GM18873 (cell line): ENCODE measurements around the gene EFNB2.
A peak's percentile ranks its signal among the peaks of the same experiment; 100 is the strongest.

Experiments used
- ATAC-seq: cut with Tn5 transposase; IDR thresholded peaks from one replicate; pipeline ENCODE4 v1.9.1; 2021; ENCODE audit warnings: mild to moderate bottlenecking, moderate library complexity, moderate number of reproducible peaks; ENCODE audit not compliant: unreplicated experiment, low FRiP score

EFNB2 gene

DNA sequence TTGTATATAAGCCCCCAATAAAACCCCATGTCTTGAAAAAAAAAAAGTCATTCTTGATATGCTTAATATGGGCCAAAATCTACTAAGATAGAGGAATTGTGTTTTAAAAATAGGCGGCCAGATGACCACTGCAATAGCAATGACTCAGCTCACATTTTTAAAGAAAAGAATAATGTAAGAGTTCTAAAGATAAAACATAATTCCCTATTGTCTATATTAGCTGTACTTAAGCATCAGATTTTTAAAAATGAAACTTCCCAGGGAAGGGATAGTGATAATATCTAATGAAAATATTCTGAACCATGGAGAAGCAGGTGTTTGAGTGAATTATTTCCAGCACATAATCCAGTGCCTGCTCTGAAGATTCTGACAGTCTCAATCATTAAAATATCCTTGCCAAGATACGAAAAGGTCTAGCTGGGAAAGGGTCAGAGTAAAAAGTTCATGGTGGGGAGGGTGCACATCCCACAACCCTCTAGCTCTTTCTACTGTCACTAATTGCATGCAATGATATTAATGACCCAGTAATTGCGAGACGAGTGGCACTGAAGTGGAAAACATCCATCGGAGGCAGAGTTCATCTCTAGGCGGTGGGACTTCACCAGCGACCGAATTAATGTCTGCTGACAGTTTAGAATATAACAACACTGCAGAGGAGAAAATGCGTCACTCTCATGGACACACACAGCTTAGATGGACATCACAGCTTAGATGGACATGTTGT is 31.6 kb downstream of the EFNB2 start:
- no peak for ATAC-seq

DNA sequence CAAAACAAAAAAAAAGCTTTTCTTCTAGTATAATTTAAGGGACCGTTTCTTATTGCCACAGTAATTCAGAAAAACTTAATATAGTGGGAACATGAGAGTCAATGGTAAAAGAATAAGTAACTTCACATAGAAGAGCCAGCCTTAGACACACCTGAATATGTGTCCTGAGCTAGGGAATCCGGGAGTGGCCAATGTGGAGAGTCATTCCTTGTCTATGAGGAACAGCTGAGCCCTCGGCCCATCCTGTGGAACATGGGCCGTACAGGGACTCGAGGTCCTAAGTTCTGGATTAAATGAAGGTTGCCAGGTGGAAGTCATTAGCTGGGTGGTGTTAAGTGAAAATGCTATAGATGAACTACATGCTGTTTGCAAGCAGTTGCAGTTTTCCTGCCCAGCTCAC is 32.2 kb downstream of the EFNB2 start:
- no peak for ATAC-seq

DNA sequence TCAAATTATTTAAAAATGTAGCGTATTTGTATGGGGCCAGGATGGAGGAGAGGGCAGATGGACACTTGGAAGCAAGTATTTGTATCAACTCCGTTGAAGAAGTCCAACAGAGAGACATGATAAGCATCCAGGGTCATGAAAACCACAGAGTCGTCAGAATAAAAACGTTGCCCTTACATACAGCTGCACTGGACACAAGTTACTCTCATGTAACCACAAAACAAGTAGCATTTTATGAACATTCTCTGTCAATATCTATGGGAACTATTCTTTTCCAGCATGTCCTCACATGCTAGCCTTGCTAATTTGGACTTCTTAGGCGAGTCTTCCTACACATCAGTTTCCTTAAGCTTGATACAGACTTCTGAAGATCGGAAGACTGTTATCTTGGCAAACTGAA is 35.0 kb downstream of the EFNB2 start:
- no peak for ATAC-seq

DNA sequence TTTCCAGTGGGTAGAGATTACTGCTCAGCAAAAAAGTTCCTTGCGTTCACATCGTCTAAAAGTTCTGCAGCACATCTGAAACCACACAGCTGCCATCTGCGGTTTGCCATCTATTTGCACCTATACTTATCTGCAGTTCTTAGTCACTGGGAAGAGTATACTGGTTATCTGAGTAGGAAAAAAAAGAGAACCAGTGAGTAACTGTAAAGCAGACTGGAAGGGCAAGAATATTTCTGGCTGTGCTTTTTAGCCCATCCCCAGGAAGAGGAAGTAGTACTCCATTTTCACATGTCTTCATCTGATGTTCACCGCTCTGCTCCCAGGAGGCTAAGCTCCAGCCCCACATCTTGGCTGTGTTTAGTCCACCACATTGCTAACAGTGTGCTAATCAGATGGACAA is 35.6 kb downstream of the EFNB2 start:
- peak; percentile 69 for ATAC-seq

DNA sequence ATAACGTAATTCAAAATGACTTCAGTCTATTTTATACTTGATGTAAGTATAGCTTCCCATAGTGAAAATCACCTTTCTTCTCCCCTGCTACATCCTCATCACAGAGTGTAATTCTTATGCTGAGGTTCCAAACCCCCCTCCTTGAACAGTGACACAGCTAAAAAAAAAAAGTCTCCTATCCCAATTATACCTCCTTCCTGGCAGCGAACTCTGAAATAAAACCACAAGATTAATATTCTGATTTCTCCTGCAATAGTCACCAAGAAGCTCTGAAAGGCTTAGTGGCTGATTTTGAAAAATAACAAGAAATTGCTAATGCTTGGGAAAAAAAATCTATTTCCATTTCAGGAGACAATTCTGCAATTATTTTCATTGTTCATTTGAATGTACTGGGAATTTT is 36.3 kb downstream of the EFNB2 start:
- ATAC-seq: no peak

DNA sequence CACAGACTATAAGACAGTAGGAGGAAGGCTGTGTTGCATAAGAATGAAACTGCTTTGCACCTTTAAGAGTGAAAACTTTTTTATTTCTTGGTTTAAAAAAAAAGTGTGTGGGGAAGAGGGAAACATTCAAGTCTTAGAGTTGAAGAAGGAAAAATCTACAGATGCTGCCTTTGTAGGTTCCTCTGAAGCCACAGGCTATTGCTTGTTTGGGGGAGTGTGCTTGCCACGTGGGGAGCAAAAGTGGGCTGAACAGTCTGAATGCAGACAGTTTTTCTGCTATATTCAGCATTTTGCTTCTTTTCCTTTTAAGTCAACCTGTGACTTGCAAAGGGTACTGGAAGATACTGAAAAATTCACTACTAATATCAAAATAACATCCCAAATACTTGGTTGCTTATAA is 36.9 kb downstream of the EFNB2 start:
- no peak for ATAC-seq

DNA sequence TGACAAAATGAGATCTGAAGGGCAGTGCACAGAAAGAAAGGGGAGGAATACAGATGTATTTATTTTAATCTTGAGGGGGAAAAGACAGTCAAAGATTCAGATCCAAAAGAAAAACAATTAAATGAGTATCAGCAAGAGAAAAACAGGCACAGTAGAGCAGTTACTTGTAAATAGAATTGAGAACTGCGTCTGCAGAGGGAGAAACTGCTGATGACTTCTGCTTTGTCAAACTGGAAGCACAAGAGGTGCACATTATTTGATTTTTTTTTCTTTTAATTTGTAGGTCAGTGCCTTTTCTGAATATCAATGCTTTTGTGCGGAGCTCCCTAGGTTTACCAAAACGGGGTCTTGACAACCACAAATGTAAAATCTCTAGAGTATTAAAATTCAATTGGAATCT is 37.3 kb downstream of the EFNB2 start:
- no peak for ATAC-seq

DNA sequence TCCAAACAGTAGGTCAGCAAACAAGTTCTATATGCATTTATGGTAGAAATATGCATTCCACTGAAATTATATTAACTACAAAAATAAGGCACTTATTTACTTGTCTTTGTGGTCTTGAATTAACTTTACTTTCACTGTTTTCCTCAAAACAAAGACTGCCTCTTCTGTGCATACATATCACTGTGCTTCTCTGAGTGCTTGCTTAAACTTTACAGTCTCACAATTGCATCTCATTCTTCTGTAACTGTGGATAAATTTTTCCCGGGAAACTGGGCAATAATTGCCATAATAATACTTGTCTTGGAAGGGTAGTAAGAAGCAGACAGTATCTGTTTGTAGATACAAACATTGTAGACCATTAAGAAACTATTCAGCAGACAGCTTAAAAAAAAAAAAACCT is 38.4 kb downstream of the EFNB2 start:
- no peak for ATAC-seq

DNA sequence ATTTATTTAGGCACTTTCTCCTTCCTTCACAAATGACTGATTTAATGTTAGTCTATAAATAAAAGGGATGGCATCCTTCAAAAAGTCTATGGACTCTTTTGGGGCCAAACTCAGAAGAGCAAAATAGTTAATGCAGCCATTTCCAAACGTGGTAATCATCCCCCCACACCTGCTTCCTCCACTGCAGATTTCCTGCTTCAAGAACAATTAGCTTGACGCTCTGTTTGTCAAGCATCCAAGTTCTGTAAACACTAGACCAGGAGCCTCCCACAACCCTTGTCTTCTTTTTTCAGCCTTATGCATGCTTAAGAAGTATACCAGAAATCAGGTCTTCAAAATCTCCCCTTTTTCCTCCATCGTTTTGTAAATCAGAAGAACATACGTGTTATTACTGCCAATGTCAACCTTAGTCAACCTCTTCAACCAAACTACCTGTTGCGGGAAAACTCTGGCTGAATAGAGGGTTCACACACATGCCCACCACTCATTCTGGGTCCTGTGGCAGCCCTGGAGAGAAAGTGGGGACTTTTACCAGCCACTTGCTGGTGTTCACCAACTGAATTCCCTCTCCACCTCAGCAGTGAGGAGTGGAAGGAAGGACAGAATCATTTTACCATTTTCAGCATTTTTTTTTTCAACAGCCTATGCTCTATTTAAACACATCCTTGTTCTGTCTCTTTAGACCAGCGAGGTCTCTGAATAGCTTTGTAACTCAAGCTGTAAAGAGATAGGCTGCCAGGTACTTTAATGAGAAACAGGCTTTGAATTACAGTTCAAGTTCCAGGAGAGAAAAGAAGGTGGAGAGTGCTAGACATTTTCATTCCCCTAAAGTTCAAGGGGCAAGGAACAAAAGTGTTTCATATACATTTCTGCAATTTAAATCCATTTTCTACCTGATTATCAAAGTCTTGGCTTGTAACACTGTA is 39.1 kb downstream of the EFNB2 start:
- ATAC-seq: no peak

DNA sequence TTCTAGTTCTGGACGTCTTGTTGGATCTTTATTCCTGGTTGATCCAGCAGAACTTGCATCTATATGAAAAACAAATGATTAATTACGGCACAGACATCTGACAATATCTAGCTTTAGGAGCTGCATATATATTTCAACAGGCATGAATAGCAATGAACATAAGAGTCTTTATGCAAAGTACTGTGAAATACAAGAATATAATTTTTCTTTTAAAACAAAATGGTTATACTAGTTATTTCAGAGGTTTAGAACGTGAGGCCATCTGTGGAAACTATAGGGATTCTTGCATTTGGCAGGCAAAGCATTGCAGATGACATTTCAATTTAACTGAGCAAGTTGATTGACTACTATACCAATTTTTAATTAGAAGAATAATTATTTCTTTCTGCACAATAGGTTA is 40.5 kb downstream of the EFNB2 start:
- ATAC-seq: no peak

DNA sequence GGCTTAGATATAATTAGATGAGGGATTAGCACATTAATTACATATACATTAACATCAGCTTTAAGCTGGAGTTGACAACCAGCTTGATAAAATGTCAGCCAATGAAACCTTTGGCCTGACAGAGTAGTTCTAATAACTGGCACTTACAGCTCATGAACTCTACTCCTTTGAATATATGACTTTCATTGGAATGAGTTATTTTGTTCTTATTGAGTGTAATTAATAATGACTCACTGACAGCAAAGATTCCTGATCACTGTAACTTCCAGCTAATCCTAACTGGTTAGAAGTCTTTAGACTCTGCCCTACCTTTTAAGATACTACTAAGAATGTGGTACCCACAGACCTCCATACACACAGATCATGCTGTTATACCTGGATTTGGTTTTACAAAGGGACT is 41.0 kb downstream of the EFNB2 start:
- ATAC-seq: no peak

DNA sequence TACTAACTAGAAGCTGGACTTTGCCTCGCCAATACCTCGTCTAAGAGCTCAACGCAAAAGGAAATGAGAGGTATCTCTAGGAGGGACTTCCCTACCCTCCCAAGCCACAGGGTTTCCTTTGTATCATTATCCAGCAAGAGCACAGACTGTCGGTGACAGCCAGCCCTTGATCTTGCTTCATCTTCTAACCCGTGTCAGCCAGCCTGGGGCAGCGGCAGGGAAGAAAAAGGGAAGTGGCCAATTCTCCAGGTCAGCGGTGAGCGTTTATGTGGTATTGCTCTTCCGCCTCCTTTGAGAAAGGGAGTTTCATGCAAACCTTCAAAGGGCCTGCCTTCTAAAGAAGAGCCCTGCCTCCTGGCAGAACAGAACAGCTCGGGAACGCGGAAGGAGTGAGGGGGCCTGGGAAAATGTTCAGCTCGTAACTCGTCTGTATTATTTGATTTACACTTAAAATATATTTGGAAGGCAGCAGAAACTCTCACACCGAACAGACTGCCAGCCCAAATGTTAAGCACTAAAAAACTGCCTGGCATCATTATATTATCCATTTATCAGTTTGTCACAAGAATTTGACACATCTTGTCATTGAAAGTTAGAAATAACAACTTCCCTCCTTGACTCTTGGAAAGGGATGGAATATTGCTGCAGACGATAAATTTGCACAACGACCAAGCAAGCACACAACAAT is 41.8 kb downstream of the EFNB2 start:
- ATAC-seq: peak; percentile 84

DNA sequence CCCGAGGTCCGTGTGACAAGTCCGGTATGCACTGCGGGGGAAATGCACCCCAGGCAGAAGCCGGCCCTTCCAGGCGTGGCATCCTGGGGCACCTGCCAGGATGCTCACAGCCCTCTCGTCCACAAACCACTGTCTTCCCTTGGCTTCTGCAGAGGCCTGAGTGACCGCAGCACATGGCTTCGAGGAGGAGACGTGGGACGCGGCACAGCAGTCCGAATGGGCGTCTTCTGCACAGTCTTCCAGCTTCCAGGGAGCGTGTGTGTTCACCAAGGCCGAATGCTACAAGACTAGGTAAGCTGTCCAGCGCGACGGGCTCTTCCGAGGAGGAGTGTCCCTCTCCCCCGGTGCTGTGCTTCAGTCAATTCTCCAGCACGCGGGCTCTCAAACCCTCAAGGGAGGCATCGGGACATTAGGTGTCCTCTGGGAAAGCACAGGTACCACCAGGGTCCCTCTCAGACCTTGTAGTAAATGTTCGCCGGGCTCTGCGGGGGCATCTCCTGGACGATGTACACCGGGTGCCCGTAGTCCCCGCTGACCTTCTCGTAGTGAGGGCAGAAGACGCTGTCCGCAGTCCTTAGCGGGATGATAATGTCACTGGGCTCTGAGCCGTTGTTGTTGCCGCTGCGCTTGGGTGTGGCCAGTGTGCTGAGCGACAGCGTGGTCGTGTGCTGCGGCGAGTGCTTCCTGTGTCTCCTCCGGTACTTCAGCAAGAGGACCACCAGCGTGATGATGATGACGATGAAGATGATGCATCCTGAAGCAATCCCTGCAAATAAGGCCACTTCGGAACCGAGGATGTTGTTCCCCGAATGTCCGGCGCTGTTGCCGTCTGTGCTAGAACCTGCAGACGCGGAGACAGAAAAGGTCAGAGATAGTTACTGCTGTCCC is 42.6 kb downstream of the EFNB2 start:
- no peak for ATAC-seq

DNA sequence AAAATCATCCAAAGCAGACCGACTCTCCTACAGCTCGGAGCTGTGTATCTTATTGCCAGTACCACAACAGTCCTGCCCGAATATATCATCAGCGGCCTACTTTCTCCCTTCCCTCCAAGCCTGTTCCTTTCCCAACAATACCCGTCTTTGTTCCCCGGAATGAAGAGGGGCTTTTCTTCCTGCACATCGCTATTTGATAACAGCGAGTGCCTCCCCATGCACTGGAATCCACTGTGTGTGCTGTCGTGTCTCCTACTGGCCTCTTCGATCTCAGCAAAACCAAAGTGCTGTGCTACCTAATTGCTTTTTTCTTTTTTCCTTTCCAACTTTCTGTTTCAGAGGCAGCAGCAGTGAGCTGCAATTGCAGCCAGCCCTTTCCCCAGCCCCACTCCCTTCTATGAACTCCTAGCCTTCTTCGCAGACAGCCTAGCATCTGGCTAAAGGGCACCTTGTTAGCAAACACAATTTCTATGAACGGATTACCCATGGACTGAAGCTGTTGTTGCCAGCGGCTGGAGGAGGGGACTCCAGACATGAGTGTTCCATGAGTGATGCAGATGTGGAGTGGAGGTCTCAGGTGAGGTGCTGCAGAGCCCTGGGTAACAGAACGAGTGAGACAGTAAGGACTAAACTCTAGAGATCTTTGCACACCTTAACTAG is 43.4 kb downstream of the EFNB2 start:
- ATAC-seq: no peak

DNA sequence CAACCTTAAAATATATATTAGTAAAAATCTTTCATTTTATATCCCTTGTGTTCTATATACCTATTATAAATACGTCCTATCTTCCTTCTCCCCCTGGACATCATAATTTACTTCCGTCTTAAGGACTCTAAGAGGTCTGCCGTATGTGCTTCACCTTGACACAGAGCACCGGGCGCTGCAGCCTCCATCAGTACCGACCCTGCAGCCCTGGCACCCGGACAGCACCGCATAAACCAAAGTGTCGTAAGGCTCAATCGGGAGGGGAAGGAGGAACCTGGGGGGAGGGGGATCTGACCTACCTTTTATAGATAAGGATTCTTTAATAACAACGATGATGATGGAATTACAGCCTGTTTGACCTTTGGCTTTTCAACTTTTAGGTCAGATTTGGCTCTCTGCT is 44.0 kb downstream of the EFNB2 start:
- no peak for ATAC-seq

DNA sequence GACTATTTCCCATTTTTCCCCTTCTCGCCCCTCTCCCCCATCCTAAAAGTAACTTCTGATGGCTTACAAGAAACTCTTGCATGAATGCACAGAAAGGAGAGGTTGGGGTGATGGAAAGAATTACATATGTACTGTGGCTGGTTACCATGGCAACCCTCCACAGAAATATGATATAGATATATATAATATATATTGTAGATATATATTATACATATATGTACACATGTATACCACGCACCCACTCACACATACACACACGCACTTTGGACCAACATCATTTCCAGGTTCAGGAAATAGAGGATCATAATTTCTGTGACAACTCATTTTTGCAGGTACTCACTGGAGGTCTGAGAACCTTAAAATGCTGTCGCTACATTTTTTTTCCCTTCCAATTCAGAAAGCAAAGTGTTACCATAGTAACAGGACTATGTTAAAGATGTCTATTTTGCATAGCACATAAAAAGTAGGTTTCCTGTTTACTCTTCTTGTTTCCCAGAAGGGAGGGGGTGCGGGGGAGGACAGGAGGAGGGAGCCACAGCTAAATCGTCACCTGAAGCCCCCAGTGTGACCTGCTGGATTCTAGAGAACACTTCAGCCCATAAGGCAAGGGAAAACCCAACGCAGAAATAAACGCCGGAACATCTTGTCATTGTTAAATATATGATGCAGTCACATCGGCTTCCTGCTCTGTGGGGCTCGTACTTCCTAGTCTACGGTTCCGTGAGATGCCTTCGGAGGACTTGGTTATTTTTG is 44.7 kb downstream of the EFNB2 start:
- no peak for ATAC-seq

DNA sequence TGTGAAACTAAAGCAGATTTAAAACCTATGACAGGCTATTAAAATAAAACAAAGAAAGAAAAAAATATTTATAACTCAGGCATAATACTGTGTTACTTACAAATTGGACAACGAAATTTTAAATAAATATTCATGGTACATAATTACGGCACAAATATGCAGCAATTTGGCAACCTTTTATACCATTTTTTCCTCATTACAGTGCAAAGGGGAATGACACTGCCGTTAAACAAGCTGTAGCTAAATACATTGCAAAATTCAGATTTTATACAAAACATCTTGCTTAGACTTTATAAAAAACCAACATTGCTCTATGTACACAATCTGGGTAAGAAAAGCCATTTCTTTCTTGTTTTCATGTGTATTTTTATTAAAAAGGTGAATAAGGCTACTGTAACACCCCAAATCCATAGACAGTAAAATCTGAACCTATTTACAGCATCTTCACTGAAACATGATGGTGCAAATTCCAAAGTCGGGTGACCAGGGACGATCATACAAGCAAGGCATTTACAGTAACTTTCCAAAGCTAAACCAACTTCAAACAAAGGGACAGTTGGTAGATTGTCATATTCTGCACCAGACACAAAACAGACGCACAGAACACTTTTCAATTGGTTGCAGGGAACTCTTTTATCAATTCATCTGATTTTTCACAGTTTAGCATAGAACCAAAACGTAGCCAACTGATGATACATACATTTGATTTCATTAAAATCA is 45.5 kb downstream of the EFNB2 start:
- no peak for ATAC-seq

DNA sequence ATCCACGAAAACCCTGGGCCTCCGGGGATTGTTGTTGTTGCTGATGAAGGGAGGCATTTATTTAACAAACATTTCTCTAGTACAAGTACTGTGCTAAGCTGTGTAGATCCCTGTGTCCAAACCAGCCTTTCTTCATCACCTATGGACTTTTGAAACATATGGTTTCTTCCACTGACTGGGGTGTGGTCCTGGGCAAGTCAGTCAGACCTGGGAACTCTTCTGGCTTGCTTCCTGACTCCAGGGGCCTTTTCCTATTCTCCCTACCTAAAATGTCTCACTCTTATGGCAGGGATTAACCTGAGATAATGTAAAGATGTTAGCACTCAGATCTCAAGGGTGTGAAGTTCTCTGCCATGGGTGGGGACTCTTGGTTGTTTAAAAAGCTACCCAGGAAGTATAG is 46.8 kb downstream of the EFNB2 start:
- ATAC-seq: no peak
